ENCODE data around the gene MAML2. TPM values are rescaled to one million over a fixed set of nuclear protein-coding genes. Genes with fewer than 3 reads are reported as not detected.

Gene MAML2
- total RNA-seq, 1 experiment from 2014 or later: 28.3 TPM

- H3K9me2 ChIP-seq (ENCODE audit: insufficient read depth): no peaks in the 10 kb centered on the region
- H4K20me1 ChIP-seq (ENCODE audit: insufficient read depth): peaks cover 3% of the 10 kb centered on the region; the same call in 1 of the 2 replicates
- H3K9me3 ChIP-seq (ENCODE audit: insufficient read depth, low read depth): no peaks in the 10 kb centered on the region
- TF ChIP-seq EZH2 (IDR thresholded peaks at IDR 0.05; ENCODE audit: low read depth) (no peak), CTCF (conservative IDR thresholded peaks at IDR 0.05) (no peak)
- H3K27me3 ChIP-seq (ENCODE audit: insufficient read depth, low read depth): no peaks in the 10 kb centered on the region
- ChIA-PET CTCF (no interaction called here), POLR2A (ENCODE audit: unreplicated experiment) (interaction anchor here (0.7 kb wide), 1 partner anchor 1545 kb away, joined by 3 read pairs; no protein-coding TSS in a partner anchor)
- H3K79me2 ChIP-seq (ENCODE audit: low read depth): peaks cover 100% of the 10 kb centered on the region
- BruUV-seq (replicated peaks): no TSS peak
- H3K4me2 ChIP-seq: no peak overlapping the region
- H2AFZ ChIP-seq: no peak overlapping the region
- H3K4me3 ChIP-seq: no peak overlapping the region
- H3K27ac ChIP-seq: no peak overlapping the region
- H3K36me3 ChIP-seq (ENCODE audit: low read depth): peaks cover 45% of the 10 kb centered on the region
- intact Hi-C loops (cut with micrococcal nuclease; ENCODE audit: unreplicated experiment): no loop called here
- H3F3A ChIP-seq (ENCODE audit: insufficient read depth, low read depth): peaks cover 4% of the 10 kb centered on the region; the same call in 1 of the 2 replicates
- H3K4me1 ChIP-seq (replicated peaks; ENCODE audit: insufficient read depth): peaks cover 68% of the 10 kb centered on the region
- no peak for DNase-seq
Measured at GRCh38 chr11:96334219-96334618, 8.8 kb downstream of the MAML2 start.

DNA sequence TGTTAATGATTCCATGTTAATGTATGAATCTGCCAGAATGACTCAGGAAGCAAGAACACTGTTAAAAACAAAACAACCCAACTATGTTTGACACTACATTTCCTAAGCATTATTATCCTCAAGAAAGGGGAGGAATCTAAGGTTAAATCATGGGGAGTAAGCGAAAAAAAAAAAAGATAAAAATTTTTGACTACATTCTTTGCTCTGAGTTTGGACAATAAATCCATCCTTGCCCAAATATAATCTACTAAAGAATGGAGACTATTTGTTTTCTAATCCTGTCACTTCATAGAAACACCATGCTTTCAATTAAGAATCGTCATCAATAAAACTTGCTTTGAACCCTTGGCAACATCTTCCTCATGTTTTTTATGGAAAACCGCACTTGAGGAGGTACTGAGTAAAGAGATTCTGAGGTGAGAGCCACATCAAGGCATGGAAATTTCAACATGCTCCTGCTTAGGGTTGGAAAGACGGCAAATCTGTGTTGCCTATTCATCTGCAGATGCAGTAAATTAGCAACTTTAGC, 9.7 kb downstream of the MAML2 start:
- Histone ChIP-seq H3K9me2 (ENCODE audit: insufficient read depth) (no peaks in the 10 kb centered on the region), H3K4me2 (peak overlapping the region; percentile 22; the same call in 1 of the 2 replicates), H3K9me3 (ENCODE audit: insufficient read depth, low read depth) (no peaks in the 10 kb centered on the region), H2AFZ (no peak overlapping the region), H3K4me3 (no peak overlapping the region), H3K4me1 (replicated peaks; ENCODE audit: insufficient read depth) (peaks cover 66% of the 10 kb centered on the region), H4K20me1 (ENCODE audit: insufficient read depth) (peaks cover 3% of the 10 kb centered on the region; the same call in 1 of the 2 replicates), H3K79me2 (ENCODE audit: low read depth) (peaks cover 100% of the 10 kb centered on the region), H3K36me3 (ENCODE audit: low read depth) (peaks cover 45% of the 10 kb centered on the region), H3K27ac (peak overlapping the region; percentile 3; the same call in 1 of the 2 replicates), H3K27me3 (ENCODE audit: insufficient read depth, low read depth) (no peaks in the 10 kb centered on the region), H3F3A (ENCODE audit: insufficient read depth, low read depth) (no peaks in the 10 kb centered on the region)
- CTCF ChIA-PET: no interaction called here
- no peak for DNase-seq
- TF ChIP-seq CTCF (conservative IDR thresholded peaks at IDR 0.05): no peak
- TF ChIP-seq EZH2 (IDR thresholded peaks at IDR 0.05; ENCODE audit: low read depth): no peak
- intact Hi-C loops (cut with micrococcal nuclease; ENCODE audit: unreplicated experiment): no loop called here
- POLR2A ChIA-PET (ENCODE audit: unreplicated experiment): no interaction called here
- BruUV-seq (replicated peaks): no TSS peak

GRCh38 chr11:96332126-96332771, 10.7 kb downstream of the MAML2 start:
- peak overlapping the region; percentile 22; the same call in 1 of the 2 replicates for H3K4me2 ChIP-seq
- H4K20me1 ChIP-seq (ENCODE audit: insufficient read depth): peaks cover 3% of the 10 kb centered on the region; the same call in 1 of the 2 replicates
- H3K79me2 ChIP-seq (ENCODE audit: low read depth): peaks cover 100% of the 10 kb centered on the region
- intact Hi-C loops (cut with micrococcal nuclease; ENCODE audit: unreplicated experiment): no loop called here
- H3K27me3 ChIP-seq (ENCODE audit: insufficient read depth, low read depth): no peaks in the 10 kb centered on the region
- CTCF ChIA-PET: interaction anchor here (0.6 kb wide), 1 partner anchor 277 kb away, joined by 3 read pairs; no protein-coding TSS in a partner anchor
- POLR2A ChIA-PET (ENCODE audit: unreplicated experiment): no interaction called here
- TF ChIP-seq EZH2 (IDR thresholded peaks at IDR 0.05; ENCODE audit: low read depth): no peak
- TF ChIP-seq CTCF (conservative IDR thresholded peaks at IDR 0.05): no peak
- no peak for DNase-seq
- no peak overlapping the region for H3K4me3 ChIP-seq
- BruUV-seq (replicated peaks): no TSS peak
- peak overlapping the region; percentile 3 for H3K27ac ChIP-seq
- H2AFZ ChIP-seq: no peak overlapping the region
- no peaks in the 10 kb centered on the region for H3K9me3 ChIP-seq (ENCODE audit: insufficient read depth, low read depth)
- peaks cover 36% of the 10 kb centered on the region for H3K36me3 ChIP-seq (ENCODE audit: low read depth)
- H3K9me2 ChIP-seq (ENCODE audit: insufficient read depth): no peaks in the 10 kb centered on the region
- no peaks in the 10 kb centered on the region for H3F3A ChIP-seq (ENCODE audit: insufficient read depth, low read depth)
- peaks cover 58% of the 10 kb centered on the region for H3K4me1 ChIP-seq (replicated peaks; ENCODE audit: insufficient read depth)

All from PC-9 (cell line).